Neural cell (in vitro differentiated cells): Measurements from ENCODE around the gene IDUA. TPM values are rescaled to one million over a fixed set of nuclear protein-coding genes. Genes with fewer than 3 reads are reported as not detected.

Experiments used
- H2AFZ ChIP-seq: fragments of 200-600, 300-800 bp; sonication (generic), shearing (Covaris generic); 2 replicates; pipeline ENCODE4 v1.6.0; 2014; ENCODE audit warnings: low read depth, mild to moderate bottlenecking, antibody characterized with exemption, low read length, moderate library complexity
- H3F3A ChIP-seq: fragments of 200-600 bp; shearing (Covaris generic); 2 replicates; pipeline ENCODE4 v1.6.1; 2016; ENCODE audit warnings: mild to moderate bottlenecking, moderate library complexity, mixed read lengths, antibody characterized with exemption, low read length; ENCODE audit not compliant: insufficient read depth, poor library complexity, severe bottlenecking
- H3K27ac ChIP-seq: fragments of 200-600, 300-800 bp; sonication (generic), shearing (Covaris generic); 2 replicates; pipeline ENCODE4 v1.5.1; 2014; ENCODE audit warnings: mild to moderate bottlenecking, low read length, moderate library complexity
- H3K27me3 ChIP-seq: fragments of 300-800, 200-600 bp; sonication (generic), shearing (Covaris generic); 2 replicates; pipeline ENCODE4 v1.6.0; 2014; ENCODE audit warnings: mild to moderate bottlenecking, low read depth, low read length, moderate library complexity; ENCODE audit not compliant: insufficient read depth
- H3K36me3 ChIP-seq: fragments of 300-800, 200-600 bp; sonication (generic), shearing (Covaris generic); 2 replicates; pipeline ENCODE4 v1.5.1; 2014; ENCODE audit warnings: mild to moderate bottlenecking, antibody characterized with exemption, low read length, moderate library complexity; ENCODE audit not compliant: insufficient read depth
- H3K4me2 ChIP-seq: fragments of 300-800, 200-600 bp; sonication (generic), shearing (Covaris generic); 2 replicates; pipeline ENCODE4 v1.6.0; 2014; ENCODE audit warnings: mild to moderate bottlenecking, low read length
- H3K4me3 ChIP-seq: fragments of 300-800, 200-600 bp; sonication (generic), shearing (Covaris generic); 2 replicates; pipeline ENCODE4 v1.5.1; 2014; ENCODE audit warnings: mild to moderate bottlenecking, low read length, moderate library complexity
- H3K79me2 ChIP-seq: fragments of 200-600 bp; shearing (Covaris generic); replicated peaks from 2 replicates; pipeline ENCODE4 v1.6.0; 2014; ENCODE audit warnings: mild to moderate bottlenecking, low read length, moderate library complexity; ENCODE audit not compliant: insufficient read depth
- H3K9ac ChIP-seq: fragments of 300-800, 200-600 bp; sonication (generic), shearing (Covaris generic); 2 replicates; pipeline ENCODE4 v1.6.1; 2016; ENCODE audit warnings: mild to moderate bottlenecking, low read length, mixed read lengths
- H3K9me2 ChIP-seq: fragments of 200-600 bp; shearing (Covaris generic); 2 replicates; pipeline ENCODE4 v1.6.1; 2016; ENCODE audit warnings: mild to moderate bottlenecking, low read length, mixed read lengths; ENCODE audit not compliant: insufficient read depth
- H3K9me3 ChIP-seq: fragments of 200-600, 300-800 bp; sonication (generic), shearing (Covaris generic); 2 replicates; pipeline ENCODE4 v1.6.1; 2016; ENCODE audit warnings: mild to moderate bottlenecking, mixed run types, low read length, moderate library complexity, mixed read lengths
- H4K20me1 ChIP-seq: fragments of 200-600 bp; shearing (Covaris generic); 2 replicates; pipeline ENCODE4 v1.6.1; 2016; ENCODE audit warnings: mild to moderate bottlenecking, mixed run types; ENCODE audit not compliant: insufficient read depth
- CTCF ChIP-seq: fragments of 450-650 bp; IDR thresholded peaks from 2 replicates; pipeline ENCODE4 v1.5.1; 2014; ENCODE audit warnings: antibody characterized with exemption, mild to moderate bottlenecking, moderate library complexity; ENCODE audit not compliant: poor library complexity, severe bottlenecking
- EP300 ChIP-seq: fragments of 450-650 bp; conservative IDR thresholded peaks from 2 replicates; pipeline ENCODE4 v1.6.1; 2014; ENCODE audit warnings: antibody characterized with exemption, mild to moderate bottlenecking, moderate library complexity; ENCODE audit not compliant: poor library complexity, severe bottlenecking
- EZH2 ChIP-seq: fragments of 200-600, 300-800 bp; shearing (Covaris generic), sonication (generic); IDR thresholded peaks from 2 replicates; pipeline ENCODE4 v1.6.1; 2014; ENCODE audit warnings: antibody characterized with exemption, low read length, borderline replicate concordance, mild to moderate bottlenecking; ENCODE audit not compliant: insufficient read depth, poor library complexity, severe bottlenecking
- MXI1 ChIP-seq: fragments of 450-650 bp; conservative IDR thresholded peaks from 2 replicates; pipeline ENCODE4 v1.6.1; 2014; ENCODE audit warnings: antibody characterized with exemption, mild to moderate bottlenecking; ENCODE audit not compliant: poor library complexity, severe bottlenecking
- POLR2AphosphoS5 ChIP-seq: IDR thresholded peaks from 2 replicates; pipeline ENCODE4 v1.6.1; 2012
- RAD21 ChIP-seq: fragments of 450-650 bp; conservative IDR thresholded peaks from 2 replicates; pipeline ENCODE4 v1.6.1; 2014; ENCODE audit warnings: antibody characterized with exemption, mild to moderate bottlenecking, moderate library complexity
- REST ChIP-seq: IDR thresholded peaks from 2 replicates; pipeline ENCODE4 v1.6.1; 2012; ENCODE audit warnings: borderline replicate concordance
- SMC3 ChIP-seq: fragments of 450-650 bp; conservative IDR thresholded peaks from 2 replicates; pipeline ENCODE4 v1.6.1; 2014; ENCODE audit warnings: antibody characterized with exemption, mild to moderate bottlenecking, moderate library complexity; ENCODE audit not compliant: poor library complexity
- TAF1 ChIP-seq: IDR thresholded peaks from 2 replicates; pipeline ENCODE4 v1.6.1; 2012; ENCODE audit warnings: low read depth
- polyA plus RNA-seq: library from polyadenylated mRNA; depleted of rRNA; stranded (reverse); fragments of >200 nt; gene quantifications from 2 replicates; pipeline ENCODE4 v1.2.3, GENCODE V29; 2014

Gene IDUA
- polyA plus RNA-seq, 1 donor from 2014 or later: 12.7 TPM

DNA sequence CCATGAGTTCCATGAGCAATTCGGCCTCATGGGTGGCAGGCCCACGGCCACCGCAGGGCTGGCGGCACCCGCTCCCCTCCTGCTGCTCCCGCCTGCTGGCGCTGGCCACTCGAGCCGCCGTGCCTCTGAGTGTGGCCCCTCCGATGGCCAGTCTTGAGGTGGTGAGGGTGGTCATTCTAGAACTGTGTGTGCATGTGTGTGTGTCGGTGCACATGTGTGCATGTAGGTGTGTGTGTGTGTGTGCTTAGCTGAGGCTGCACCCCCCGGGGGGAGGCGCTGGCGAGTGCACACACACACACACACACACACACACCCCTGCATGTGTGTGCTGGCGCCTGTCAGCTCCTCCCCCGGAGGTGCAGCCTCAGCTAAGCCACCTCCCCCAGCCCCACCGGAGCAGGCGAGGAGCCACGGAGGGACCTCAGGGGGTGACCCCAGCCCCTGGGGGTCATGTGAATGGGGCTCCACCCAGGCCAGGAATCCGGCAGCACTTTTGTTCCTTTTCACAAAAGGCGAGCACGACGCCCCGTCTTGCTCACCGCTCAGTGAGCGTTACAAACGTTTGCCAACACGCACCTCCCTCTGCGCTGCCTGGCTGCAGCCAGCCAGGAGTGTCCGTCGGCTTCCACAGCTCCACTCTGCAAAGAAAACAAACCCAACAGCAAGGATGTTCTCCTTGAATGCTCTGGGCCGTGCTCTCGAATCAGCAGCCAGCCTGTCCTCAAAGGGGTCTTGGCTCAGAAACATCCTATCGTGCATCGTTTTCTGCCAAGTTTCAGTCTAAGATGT, 54.5 kb downstream of the IDUA start:
- Histone ChIP-seq H3K9ac (no peak overlapping the region), H2AFZ (no peak overlapping the region), H4K20me1 (no peaks in the 10 kb centered on the region), H3K27ac (no peak overlapping the region), H3F3A (no peaks in the 10 kb centered on the region), H3K79me2 (no peaks in the 10 kb centered on the region), H3K4me2 (no peak overlapping the region), H3K36me3 (no peaks in the 10 kb centered on the region), H3K9me3 (no peaks in the 10 kb centered on the region), H3K27me3 (no peaks in the 10 kb centered on the region), H3K9me2 (no peaks in the 10 kb centered on the region), H3K4me3 (peak overlapping the region; percentile 16)
- TF ChIP-seq TAF1 (no peak), EZH2 (no peak), REST (no peak), CTCF (no peak), RAD21 (no peak), POLR2AphosphoS5 (no peak), EP300 (no peak), MXI1 (no peak), SMC3 (no peak)

GRCh38 chr4:1041936-1042330, 55.1 kb downstream of the IDUA start:
- Histone ChIP-seq H3K27ac (no peak overlapping the region), H3K79me2 (no peaks in the 10 kb centered on the region), H3K36me3 (no peaks in the 10 kb centered on the region), H3K9me2 (no peaks in the 10 kb centered on the region), H3K9me3 (no peaks in the 10 kb centered on the region), H3K9ac (no peak overlapping the region), H3K4me2 (no peak overlapping the region), H4K20me1 (no peaks in the 10 kb centered on the region), H3F3A (no peaks in the 10 kb centered on the region), H3K4me3 (no peak overlapping the region), H3K27me3 (no peaks in the 10 kb centered on the region), H2AFZ (no peak overlapping the region)
- no peak for TF ChIP-seq EP300
- TF ChIP-seq MXI1: no peak
- no peak for TF ChIP-seq SMC3
- no peak for TF ChIP-seq REST
- TF ChIP-seq EZH2: no peak
- no peak for TF ChIP-seq TAF1
- TF ChIP-seq CTCF: no peak
- no peak for TF ChIP-seq RAD21
- TF ChIP-seq POLR2AphosphoS5: no peak
